GM18868 (cell line): Measurements from ENCODE around the gene PLXNA2.

ENCODE experiments used
- ATAC-seq: cut with Tn5 transposase; IDR thresholded peaks from one replicate; pipeline ENCODE4 v1.9.1; 2021; ENCODE audit warnings: mild to moderate bottlenecking, moderate library complexity; ENCODE audit not compliant: unreplicated experiment

The PLXNA2 gene

DNA sequence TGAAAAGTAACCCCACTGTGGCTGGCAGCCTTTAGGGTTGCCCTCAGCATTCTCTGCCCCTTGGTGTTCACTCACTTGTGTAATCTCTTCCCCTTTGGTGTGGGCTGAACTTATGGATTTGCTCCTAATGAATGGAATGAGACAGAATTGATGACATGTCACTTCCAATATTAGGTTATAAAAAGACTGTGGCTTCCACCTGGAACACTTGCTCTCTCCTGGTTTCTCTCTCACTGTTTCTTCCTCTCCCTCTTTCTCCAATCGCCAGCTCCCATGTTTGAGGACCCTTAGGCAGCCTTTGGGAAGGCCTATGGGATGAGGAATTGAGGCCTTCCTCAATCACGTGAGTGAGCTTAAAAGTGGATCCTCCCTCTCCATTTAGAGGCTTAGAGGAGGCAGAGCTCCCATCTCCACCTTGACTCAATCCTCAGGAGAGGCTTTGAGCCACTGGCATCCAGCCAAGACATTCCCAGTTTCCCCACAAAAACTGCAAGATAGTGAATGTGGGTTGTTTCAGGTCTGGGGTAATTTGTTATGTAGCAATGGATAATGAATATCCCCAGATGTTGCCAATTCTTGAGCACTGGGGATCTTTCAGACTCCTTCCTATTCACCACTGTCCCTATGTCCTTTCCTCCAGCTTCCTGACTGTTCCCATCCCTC lies 237.8 kb downstream of the PLXNA2 start:
- no peak for ATAC-seq

DNA sequence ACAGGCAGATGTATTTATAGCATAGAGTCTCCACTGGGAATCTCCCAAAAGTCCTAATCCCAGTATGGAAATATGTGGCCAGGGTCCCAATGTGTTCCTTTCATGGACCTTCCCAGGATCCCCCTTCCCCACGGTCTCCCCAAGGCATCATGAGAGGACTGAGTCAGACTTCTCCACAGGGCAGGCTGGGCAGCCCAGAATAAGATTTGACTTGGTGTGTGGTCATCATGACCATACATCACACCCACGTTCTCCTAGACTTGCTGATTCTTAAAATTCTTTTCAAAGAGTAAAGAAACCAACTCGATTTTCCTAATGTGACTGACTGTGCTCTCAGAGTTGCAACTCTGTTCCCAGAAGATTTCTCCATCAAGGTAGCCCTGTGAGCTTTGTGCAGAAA lies 239.3 kb downstream of the PLXNA2 start:
- ATAC-seq, result no peak

DNA sequence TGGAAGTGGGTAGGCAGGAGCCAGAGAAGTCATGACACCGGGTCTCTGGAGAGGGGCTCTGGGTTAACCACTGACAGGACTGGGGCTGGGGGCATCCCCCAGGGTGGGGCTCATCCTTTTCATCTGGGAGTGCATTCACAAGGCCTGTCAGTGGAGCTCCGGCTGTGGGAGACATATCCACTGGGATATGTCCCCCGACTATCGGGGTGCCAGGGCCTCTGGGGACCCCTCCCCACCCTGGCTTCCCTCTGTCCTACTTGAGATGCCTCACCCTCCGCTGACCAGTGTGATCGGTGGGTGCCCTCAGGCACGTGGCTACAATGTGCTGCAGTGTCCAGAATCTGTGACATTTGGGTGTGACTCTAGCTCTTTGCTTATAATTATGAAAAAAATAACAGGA lies 240.9 kb downstream of the PLXNA2 start:
- ATAC-seq, result no peak

DNA sequence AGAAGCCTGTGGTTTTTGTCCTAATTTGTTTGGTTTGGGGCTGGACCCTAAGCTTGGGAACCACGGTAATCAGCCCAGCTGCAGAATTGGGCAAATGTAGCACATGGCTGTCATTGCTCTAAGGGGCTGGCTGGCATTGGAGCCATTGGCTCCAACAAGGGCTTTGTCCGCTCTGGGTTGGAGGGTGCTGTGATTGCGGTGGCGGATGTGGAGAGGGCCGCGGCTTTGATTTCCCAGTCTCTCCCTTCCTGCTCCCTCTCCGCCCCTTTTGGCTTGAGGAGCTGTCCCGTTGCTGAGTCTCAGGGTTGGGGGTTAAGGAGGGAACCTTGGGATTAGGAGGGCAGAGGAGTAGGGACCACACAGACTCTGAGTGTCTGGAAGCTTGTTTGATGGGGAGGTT lies 241.5 kb downstream of the PLXNA2 start:
- ATAC-seq, result no peak

DNA sequence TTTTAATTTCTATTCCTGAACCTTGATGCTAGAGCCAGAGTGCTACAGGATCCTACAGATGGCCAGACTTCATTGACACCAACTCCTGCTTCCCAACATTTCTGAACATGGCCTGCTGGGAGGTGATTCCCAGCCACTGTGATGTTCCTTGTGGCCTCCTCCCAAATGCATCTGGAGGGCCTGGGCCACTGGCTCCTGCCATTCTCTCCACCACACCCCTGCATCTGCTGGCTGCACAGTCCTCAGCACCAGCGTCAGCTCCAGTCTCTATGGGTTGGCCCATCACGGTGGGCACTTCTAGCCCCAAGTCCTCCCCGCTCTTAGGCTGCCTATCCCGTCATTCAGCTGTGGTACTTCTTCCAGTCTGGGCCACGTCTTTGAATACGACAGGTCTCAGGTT lies 242.1 kb downstream of the PLXNA2 start:
- ATAC-seq, result no peak

DNA sequence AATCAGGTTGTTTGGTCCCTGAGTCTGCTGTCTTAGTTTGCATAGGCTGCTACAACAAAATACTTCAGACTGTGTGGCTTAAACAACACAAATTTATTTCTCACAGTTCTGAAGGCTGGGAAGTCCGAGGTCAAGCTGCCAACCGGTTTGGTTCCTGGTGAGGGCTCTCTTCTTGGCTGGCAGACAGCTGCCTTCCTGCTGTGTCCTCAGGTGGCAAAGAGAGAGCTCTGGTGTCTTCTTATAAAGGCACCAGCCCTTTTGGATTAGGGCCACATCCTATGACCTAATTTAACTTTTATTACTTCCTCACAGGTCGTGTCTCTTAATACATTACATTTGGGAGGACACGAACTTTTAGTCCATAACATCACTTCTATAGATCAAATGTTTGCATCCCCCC lies 243.7 kb downstream of the PLXNA2 start:
- no peak for ATAC-seq

DNA sequence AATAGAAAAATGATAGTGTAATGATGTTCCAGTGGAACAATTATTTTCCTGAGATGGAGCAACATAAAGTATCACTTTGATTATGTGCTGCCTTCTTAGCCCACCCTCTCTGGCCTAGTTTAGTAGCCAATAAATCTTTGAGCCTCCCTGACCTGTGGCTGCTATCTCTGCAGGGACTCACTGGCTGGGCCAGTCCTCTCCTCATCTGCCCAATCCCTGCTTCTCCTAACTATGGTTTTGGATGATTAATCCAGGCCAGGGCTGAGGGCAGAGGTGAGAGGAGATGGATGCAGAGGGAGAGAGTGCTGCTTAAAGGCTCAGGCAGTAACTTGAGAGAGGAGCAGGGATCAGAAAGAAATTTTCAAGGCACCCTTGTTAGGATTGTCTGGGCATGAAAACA lies 244.2 kb downstream of the PLXNA2 start:
- ATAC-seq, result no peak

DNA sequence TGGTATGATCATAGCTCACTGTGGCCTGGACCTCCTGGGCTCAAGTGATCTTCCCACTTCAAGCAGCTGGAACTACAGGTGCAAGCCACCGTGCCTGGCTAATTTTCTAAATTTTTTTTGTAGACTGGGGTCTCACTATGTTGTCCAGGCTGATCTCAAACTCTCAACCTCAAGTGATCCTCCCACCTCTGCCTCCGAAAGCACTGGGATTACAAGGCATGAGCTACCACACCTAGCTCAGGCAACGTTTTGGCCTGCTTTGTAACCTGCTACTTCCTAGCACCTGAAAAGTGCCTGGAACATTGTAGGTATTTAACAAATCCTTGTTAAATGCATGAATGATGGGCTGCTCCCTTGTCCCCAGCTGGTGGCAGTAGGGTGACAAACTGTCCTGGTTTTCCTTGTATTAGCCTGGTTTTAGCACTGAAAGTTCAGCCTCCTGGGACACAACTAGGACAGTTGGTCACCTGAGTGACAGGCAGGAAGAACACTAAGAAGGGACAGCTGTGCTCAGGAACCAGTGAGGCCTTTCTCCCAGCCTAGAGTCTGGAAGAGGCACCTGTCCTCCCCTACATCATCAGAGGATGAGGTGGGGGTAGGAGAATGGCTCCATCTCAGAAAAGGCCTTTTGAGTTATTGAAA lies 244.8 kb downstream of the PLXNA2 start:
- no peak for ATAC-seq

DNA sequence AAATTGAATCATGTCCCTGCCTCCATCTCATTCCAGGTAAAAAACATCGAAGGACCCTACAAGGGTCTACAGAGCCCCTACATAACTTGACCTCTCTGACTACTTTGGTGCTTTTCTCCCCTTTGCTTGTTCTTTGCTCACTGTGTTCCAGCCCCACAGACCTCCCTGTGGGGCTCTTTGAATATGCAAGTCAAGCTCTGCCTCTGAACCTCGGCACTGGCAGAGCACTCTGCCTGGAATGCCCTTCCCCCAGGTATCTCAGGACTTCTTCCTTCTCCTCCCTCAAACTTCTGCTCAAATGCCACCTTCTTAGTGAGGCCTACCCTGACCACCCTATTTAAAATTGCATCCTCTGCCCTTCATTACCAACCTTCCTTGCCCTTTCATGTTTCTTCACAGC lies 245.5 kb downstream of the PLXNA2 start:
- ATAC-seq, result no peak

DNA sequence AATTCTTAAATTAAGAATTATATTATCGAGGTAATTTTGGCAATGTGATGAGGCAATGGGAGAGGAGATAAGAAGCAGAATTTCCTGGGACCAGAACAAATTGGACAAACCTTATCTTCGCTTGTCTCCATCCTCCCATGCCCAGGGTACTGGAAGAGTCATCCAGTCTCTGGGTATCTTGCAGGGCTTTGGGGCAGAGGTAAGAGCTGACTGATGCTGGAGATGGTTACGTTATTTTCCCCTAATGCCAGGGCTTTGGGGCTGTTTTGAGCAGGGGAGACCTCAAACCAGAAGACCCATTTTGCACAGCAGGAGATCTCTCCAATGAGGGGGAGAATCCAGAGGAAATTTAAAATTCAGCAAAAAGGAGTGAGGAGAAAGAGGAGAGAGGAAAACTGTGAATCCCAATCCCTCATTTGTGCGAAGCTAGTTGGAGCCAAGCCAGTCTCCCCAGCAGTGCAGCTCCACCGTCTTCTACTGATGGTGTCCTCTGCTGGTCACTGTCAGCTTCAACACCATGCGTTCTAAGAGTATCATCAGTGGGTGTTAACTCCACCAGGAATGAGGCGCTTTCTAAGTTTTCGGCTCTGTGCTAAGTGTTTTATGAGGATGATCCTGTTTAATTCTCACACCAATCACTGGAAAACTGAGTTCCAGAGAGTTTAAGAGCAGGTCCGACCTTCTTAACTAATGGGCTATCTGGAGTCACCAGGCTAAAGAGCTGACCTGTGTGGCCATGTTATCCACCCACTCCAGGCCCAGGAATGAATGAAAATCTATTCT lies 246.5 kb downstream of the PLXNA2 start:
- no peak for ATAC-seq

DNA sequence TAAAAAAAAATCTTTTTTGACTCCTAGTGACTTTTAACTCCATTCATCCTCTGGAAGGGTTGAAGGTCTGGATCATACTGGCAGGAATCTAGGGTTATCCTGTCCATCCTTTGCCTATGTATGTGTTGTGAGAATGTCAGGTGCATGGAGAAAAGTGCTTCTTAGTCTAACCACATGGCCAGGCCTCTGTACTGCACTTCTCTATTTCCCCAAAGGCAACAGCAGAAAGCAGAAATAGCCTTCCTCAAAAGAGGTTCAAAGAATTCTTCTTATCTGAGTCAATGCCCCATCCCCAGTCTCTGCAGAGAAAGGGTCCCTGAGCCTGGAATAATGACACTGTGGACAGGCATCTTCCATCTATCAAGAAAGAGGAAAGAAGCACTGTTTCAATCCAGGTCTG lies 247.5 kb downstream of the PLXNA2 start:
- ATAC-seq, result no peak

DNA sequence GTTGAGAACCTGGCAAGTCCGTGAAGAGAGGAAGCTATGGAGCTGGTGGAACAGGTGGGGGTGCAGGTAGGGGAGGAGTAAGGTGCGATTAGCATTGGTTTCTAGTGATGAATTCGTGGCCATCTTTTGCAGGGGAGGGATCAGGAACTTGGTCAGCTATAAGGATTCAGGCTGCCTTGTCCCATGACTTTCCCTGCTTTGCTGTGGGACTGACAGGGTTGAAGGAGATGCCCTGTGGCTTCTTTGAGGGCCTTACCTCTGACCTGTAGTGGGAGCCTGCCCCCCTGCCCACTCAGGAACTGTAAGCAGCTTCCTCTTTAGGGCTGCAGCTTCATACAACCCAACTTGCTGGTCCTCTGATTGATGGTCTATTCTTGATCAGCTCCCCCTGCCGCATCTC lies 248.6 kb downstream of the PLXNA2 start:
- ATAC-seq, result no peak

DNA sequence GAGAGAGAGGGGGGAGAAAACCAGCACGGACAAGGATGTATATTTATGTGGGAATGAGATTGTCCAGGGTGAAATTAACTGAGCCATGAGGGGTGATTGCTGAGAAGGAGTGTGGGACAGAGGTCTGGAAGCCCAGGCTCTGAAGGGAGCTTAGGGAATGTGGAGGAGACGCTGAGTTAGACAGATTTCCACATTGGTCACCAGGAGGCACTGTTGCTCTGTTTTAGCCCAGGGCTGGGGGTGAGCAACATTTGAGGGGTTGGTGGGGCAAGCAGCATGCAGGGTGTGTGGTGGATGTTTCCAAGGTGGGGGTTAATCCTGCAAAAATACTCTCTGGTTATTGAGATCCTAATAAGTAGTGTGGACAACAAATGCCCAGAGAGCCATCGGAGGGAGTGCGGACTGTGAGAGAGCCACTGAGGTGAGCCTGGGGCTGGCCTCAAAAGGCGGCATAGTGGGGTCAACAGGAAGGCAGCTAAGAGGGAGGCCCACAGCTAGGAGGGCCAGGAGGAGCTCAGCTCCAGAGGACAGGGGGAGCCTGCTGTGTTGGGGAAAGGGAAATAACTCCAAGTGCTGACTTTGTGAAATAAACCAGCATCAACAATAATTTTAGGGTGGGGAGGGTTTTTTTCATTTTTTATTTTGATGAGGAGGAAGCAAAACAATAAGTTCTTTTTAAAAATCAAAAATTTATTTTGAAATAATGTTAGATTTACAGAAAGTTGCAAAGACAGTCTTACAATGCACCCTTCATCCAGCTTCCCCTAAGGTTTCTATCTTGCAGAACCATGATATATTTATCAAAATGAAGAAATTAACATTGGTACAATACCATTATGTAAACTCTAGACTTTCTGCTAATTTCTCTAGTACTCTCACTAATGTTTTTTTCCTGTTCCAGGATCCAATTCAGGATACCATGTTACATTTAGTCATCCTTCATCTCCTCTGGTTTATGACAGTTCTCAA lies 250.4 kb downstream of the PLXNA2 start:
- ATAC-seq, result no peak

DNA sequence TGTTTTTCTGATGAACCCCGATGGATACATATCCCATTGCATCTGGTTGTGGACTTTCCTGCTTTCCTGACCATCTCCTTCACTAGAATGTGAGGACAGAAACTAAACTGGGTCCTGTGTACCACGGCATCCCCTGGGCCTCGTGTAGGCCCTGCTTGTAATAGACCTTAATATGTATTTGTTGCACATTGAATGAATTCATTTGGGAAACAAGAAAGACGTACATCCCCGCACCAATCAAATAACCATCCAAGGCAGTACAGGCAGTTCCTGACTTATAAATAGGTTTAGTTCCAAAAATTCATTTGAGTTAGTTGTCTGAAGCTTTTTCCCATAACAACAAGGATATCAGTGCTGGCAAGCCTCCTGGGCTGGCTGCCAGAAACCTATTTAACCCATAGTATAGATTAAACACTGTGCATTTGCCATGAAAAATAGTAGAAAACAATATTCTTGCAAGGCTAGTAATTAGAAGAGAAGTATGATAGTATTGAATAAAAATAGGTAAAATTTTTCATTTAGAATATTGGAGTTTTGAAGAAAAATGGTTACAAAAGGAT lies 251.4 kb downstream of the PLXNA2 start:
- ATAC-seq, result no peak

DNA sequence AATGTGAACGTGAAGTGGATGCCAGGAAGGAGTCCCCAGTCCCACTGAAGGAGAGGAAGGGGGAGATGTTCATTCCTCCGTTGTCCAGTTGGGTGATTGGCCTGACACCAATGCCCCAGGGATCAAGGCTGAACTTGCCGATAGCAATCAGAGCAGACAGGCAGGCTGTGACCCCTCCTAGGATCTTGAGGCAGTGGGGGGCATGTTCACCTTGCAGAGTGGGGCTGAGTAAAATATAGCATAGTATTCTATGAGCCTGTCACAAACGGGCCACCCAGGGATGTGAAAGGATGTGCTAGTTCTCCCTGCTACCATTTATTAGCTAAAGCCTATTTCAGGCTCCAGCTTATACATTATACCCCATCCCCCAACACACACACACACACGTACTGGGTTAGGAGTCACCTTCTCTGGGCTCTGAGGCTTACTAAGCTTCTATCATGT lies 252.6 kb downstream of the PLXNA2 start:
- no peak for ATAC-seq

DNA sequence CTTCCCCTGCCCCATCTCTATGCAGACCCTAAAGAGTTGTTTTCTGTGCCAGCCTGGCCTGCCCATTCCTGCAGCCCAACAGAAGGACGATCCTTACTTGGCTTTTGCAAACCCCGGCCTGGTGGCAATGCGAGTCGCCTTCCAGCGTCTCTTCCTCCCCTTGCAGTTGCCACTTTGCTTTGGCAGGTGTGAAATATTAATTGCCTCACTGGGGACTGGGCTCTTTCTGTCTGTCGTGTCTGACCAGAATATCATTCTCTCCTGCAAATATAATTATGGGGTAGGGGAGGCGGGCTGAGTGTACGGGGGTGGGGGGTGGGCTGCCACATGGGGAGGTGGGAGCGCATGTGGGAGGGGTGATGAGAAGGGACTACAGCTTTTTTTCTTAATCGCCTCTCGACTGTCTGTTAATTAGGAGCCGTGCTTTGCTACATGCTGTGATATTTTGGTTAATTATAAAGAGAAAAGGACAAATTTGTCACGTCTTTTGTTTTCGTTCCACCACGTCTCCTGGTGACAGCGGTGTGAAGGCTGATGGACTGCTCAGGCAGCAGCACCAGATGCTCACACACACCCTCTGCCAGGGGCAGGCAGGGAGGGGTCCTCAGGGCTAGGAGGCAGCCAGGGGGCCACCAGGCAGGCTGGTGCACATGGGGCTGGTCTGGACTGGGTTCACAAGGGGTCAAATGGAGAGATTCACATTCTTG lies 253.2 kb downstream of the PLXNA2 start:
- ATAC-seq, result no peak

DNA sequence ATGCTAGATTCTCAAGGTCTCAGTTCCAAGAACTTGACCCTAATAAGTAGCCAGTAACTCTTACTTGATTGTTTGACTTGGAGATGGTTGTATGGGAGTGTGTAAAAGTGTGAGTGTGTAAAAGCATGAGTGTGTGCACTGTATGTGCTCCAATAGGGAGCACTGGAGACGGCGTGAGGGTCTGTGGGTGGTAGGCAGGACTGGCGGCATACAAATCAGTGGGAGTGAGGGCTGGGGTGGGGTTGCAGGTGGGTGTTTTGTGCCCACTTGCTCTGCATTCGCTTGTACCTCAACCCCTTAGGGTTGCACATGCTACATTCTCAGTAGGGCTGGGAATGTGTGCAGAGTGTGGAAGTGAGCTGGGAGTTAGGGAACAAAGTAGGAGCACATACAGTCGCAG lies 253.7 kb downstream of the PLXNA2 start:
- no peak for ATAC-seq

DNA sequence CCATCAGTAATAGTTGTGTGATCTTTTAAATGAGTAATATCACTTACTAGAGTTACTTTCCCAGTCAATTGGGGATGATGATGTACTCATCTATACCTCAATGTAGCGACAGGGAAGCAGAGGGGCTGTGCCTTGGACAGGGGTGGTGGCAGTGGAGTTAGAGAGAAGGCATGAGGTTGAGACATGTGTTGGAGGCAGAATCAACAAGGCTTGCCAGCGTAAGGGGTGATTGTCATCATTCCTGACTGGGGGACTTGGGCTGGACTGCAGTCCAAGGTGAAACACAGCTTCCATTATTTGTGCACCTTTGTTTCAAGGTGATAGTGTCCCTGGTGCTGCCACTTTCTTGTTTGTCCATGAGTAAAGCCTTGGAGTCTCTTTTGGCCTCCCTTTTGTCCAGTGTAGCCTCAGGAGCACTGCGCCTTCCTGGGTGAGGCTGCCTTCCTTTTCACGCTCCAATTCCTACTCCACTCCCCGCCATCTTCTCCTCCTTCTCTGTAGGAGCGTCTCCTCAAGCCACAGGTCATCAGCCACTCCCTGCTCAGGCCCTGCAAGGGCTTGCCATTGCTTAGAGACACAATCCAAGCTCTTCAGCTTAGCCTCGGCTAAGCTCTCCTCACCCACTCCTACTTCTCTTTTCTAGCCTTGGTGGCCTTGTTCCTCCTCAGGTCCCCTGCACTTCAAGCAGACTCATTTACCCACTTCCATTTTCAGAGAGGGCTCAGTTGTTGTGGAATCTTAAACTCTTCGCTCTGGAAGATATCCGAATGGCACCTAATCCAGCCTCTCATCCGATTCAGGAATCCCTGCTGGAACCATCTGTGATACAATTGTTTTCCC lies 255.6 kb downstream of the PLXNA2 start:
- no peak for ATAC-seq

DNA sequence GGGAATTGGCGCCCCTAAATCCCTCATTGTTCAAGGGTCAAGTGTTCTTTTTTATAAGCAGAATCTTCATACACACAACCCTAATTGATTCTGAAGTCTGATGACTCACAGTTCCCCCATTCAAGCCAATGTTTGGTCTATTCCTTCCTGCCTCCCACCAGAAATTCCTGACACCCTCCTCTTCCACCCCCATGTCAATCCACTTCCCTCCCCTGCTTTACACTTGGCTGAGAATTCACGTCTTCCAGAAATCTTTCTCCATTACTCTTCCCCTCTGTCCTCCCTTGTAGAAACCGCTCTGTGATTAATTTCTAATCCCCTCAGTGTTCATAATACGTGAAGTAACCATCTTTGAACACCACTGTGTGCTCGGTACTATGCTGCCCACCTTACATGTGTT lies 257.0 kb downstream of the PLXNA2 start:
- no peak for ATAC-seq
